GM18951 (cell line): ENCODE data around the gene STX1A.
"Not testable (repeated sequence)": the region's sequence is repeated elsewhere in the genome, so short reads cannot be mapped to it uniquely, and the experiment has no call there.

Experiments used
- POLR2A ChIP-seq: IDR thresholded peaks from 4 replicates; pipeline ENCODE4 v1.6.1; 2011; ENCODE audit warnings: mild to moderate bottlenecking; ENCODE audit not compliant: insufficient read length, insufficient read depth; ENCODE audit errors: extremely low read depth
- in situ Hi-C: fragments of 300-500 bp; cut with MboI; formaldehyde crosslinking; loops from one replicate; pipeline ENCODE4 v1.12.0; 2022; ENCODE audit warnings: low sequenced_read_pairs, mixed read lengths, inconsistent platforms; ENCODE audit not compliant: unreplicated experiment

The STX1A gene

DNA sequence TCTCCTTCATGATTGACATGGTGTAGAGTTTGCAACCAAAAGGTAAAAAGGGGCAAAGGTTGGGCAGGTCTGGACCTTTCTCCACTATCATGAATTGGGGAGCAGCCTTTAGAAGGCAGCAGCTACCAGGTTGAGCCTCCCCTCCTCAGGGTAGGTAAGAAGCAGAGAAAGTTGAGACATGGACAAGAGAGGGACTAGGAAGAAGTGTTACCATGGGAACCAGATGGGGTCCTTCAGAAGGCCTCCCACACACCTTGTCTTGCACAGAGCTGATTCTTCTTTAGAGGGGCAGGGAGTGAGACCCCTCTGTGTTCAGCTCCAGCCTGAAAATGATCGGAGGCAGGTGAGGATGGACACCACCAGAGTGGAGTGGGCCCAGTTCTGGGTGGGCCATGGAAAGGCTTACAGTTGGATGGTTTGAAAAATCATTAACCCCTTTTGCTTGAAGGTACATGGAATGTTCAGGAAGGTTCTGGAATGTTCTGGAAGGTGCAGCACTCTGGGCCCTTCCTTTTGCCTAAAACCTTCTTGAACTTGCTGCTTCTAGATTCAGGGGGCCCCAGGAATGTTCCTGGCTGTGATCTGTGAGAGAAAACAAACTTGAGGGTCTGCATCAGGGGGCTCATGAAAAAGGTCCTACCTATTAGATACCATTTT, 44.9 kb downstream of the STX1A start:
- in situ Hi-C loops: no loop called here
- TF ChIP-seq POLR2A: no peak

DNA sequence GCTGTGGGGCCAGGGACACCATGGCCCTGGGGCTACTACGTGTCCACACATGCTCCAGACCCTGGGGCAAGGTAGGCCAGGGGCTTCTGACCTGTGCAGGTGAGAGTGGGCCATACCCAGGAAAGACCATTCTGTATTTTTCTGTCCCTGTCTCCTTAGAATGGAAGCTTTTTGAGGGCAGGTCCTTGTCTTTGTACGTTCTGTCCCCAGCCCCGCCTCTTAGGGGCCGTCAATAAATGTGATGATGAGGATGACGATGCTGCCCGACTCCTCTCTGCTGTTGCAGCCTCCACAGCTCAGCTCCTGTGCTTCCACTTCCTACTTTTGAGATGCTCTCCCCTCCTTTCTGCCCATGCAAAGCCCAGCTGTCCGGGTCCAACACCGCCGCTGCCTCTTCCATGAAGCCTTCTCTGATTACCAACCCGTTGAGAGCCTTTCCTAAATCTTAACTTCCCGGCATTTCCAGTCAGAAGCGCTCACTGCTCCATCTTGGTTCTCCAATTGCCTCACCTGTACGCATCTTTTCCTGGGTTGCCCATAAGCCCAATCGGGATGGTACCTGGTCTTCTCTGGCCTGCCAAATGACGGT, 47.5 kb downstream of the STX1A start:
- TF ChIP-seq POLR2A: no peak
- in situ Hi-C loops: no loop called here

DNA sequence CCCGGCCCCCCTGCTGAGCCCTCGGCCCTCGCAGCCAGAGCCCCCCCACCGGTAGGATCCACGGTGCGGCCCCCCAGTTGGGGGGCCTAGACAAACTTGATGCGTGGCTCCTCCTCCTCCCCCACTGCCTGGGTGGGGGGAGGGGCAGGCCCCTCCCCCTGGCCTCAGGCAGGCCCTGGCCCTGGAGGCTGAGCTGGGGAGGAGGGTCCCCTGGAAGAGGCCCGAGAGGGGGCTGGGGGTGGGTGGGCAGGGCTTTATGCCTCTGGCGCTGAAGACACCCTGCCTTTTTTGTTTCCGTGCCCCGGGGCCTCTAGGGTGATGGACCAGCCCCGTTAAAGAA, 48.2 kb downstream of the STX1A start:
- in situ Hi-C loops: no loop called here

DNA sequence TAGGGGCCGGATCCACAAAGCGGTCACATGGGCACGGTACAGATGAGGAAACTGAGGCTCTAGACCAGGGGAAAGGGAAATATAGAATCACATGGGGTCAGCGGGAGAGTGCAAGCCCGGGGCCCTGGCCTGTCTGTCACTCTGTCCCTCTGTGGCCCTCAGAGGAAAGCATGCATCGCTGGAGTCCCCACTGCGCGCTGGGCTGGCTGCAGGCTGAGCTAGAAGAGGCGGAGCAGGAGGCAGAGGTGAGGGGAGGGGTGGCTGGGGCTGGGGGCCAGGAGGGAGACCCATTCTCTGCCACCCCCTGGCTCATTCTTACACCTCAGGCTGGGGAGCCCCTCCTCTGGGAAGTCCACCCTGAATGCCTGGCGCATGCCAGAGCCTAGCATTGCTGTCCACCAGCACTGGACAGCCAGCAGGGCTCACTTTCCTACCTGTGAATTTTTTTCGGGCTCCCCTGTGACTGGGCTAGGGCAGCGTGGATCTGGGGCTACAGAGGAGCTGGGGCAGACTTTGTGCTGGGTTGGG, 49.5 kb downstream of the STX1A start:
- in situ Hi-C loops: no loop called here

More for the DNA sequence above, 48.2 kb downstream of the STX1A start:
- TF ChIP-seq POLR2A: no peak

DNA sequence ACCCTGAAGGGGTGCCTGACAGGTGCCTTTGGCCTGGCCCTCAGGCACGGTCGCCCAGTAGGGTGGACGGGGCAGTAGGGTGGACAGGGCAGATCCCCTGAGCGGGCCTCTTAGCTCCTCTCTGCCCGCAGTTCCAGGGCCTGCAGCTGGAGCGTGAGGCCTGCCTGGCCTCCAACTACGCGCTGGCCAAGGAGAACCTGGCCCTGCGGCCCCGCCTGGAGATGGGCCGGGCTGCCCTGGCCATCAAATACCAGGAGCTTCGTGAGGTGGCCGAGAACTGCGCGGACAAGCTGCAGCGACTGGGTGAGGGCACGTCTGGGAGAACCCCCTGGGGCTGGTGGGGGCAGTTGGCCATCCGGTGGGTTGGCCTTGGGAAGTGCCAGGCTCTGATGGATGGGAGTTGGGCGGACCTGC, 50.2 kb downstream of the STX1A start:
- no peak for TF ChIP-seq POLR2A

More for the DNA sequence above, 49.5 kb downstream of the STX1A start:
- TF ChIP-seq POLR2A: no peak

GRCh38 chr7:73668886-73669230, 50.6 kb downstream of the STX1A start:
- TF ChIP-seq POLR2A: no peak
- in situ Hi-C loops: no loop called here

More for the DNA sequence above, 50.2 kb downstream of the STX1A start:
- in situ Hi-C loops: no loop called here

DNA sequence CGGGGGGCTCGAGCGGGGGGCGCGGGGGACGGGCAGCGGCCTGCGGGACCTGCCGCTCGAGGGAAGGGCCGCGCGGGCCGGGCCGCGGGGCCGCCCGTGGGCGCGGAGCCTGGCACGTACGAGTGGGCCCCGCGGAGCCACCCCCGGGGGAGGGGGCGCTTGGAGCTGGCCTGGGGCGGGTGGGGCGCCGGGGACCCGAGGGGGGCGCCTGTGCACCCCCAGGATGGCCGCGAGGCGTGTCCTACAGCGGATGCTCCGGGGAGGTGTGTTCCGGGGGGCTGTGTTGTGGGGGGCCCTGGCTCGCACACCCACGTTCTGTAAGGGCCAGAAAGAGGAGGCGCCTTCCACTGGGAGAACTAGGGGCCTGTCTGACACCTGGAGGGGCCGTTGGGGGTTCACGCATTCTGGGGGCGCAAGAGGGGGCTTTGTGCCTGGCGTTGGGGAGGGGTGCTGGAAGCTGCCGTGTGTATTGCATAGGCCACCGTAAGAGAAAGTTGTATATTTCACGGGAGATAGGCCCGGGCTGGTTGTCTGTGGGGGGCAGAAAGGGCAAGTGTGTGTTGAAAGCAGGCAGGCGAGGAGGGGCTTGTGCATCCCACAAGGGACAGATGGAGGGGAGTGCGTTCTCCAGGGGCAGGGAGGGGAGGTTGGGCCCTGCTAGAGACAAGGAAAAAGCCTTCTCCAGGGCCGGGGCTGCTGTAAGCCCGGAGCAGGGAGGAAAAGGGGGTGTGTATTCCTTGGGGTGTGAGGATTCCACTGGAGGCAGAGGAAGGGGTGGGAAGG, 51.2 kb downstream of the STX1A start:
- TF ChIP-seq POLR2A: no peak
- in situ Hi-C loops: no loop called here

DNA sequence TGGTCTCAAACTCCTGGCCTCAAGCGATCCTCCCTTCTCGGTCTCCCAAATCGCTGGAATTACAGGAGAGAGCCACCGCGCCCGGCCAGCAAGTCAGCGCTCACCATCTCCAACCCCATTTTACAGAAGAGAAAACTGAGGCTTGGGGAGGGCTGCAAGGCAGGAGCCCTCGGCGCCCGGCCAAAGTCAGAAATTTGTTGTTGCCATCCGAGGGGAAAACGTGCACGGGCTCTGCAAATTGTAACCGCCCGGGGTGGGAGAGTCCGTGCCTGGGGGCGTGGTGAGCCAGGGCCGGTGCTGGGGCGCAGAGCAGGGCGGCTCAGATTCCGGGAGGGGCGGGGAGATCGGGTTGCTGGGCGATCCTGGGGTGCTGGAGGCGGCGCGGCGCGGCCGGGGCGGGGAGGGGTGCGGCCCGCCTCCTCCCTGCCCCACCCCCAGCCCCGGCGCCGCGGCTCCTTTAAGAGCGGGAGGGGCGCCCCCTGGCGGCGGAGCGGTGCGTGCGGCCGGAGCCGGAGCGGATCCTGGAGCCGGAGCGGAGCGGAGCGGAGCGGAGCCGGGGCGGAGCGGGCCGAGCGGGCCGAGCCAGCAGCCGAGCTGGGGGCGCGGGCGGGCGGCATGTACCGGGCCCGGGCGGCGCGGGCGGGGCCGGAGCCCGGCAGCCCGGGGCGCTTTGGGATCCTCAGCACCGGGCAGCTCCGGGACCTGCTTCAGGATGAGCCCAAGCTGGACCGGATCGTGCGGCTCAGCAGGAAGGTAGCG, 51.9 kb downstream of the STX1A start, which contains the start of gene VPS37D:
Gene VPS37D (plus strand): TSS at position 488 of the 759 bp plus-strand sequence. CDS start 128 bp downstream, at position 616.
- no peak for TF ChIP-seq POLR2A
- in situ Hi-C loops: no loop called here

- in situ Hi-C loops: no loop called here
- TF ChIP-seq POLR2A: no peak
Observed at GRCh38 chr7:73663033-73663432, 56.4 kb downstream of the STX1A start.

DNA sequence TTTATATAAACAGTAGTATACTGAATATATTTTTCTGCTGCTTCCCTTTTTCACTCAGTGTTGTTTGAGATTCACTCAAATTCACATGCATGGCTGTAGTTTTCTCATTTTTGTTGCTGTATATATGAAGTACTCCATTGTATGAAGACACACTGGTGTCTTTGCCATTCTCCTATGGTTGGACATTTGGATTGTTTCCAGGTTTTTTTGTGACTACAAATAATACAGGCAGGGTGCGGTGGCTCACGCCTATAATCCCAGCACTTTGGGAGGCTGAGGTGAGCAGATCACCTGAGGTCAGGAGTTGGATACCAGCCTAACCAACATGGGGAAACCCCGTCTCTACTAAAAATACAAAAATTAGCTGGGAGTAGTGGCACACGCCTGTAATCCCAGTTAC, 58.9 kb downstream of the STX1A start:
- in situ Hi-C loops: not testable (repeated sequence)

DNA sequence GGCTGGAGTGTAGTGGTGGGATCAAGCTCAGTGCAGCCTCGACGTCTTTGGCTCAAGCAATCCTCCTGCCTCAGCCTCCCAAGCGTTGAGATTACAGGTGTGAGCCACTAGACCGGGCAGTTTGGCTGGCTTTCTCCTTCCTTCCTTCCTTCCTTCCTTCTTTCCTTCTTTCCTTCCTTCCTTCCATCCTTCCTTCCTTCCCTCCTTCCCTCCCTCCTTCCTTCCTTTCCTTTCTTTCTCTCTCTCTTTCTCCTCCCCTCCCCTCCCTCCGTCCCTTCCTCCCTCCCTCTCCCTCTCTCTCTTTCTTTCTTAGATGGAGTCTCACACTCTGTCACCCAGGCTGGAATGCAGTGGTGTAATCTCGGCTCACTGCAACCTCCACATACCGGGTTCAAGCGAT, 59.5 kb downstream of the STX1A start:
- in situ Hi-C loops: no loop called here
- no peak for TF ChIP-seq POLR2A

- in situ Hi-C loops: not testable (repeated sequence)
Observed at GRCh38 chr7:73655309-73655708, 64.2 kb downstream of the STX1A start.

- in situ Hi-C loops: no loop called here
- no peak for TF ChIP-seq POLR2A
Observed at GRCh38 chr7:73652541-73652949, 66.9 kb downstream of the STX1A start.

DNA sequence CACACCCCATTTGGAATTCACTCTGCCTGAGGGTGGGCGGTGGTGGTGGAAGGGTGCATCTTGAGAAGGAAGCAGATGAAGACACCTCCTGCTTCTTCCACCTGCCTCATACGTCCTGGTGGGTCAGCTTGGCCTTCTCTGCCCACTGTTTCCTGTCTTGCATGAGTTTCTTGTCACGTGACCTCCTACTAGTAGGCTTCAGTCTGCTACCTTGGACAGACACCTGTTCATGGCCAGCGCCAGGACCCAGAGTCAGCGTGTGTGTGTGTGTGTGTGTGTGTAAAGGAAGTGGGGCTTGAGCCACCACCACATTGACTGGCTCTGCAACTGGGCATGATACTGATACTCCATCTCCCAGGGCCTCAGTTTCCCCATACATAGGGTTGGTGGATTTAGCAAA, 68.9 kb downstream of the STX1A start:
- in situ Hi-C loops: no loop called here
- TF ChIP-seq POLR2A: no peak
